HG03139 (cell line): ENCODE data around the gene PHYHIPL.

Experiments used
- ATAC-seq: cut with Tn5 transposase; IDR thresholded peaks from one replicate; pipeline ENCODE4 v1.9.1; 2021; ENCODE audit not compliant: unreplicated experiment

The PHYHIPL gene

DNA sequence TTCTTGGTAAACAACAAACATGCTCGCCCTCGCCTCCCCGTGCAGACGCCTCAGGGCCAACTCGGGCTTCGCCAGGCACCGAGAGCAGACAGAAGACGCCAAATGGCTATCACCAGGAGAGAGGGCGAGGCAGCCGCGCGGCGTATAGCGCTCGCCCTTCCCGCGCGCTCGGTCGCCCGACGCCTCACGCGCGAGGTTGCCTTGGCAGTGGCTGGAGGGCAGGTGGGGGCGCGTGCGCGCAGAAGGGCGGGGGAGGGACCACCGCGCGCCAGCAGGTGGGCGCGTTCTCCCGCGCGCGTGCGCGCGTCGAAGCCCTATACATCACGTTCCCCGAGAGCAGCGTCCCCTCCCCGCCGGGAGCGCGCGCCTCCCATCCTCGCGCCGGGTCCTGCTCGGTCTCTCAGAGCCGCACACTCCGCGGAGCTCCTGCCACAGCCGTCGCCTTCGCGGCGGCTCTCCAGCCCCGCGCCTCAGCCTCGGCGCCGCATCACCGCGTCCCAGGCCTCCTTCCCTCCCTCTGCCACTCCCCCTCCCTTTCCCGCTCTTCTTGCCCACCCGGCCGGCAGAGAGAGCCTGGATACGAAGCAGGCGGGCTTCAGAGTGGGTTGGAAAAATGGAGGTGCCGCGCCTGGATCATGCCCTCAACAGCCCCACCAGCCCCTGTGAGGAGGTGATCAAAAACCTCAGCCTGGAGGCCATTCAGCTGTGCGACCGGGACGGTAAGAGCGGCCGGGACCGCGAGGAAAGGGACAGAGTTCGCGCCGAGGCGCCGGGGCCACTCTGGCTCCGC is at the start of gene PHYHIPL:
Gene PHYHIPL, plus strand, starts transcription at position 403 of the 790 bp plus-strand sequence. Its CDS starts 211 bp downstream, at position 614.
- ATAC-seq = no peak

DNA sequence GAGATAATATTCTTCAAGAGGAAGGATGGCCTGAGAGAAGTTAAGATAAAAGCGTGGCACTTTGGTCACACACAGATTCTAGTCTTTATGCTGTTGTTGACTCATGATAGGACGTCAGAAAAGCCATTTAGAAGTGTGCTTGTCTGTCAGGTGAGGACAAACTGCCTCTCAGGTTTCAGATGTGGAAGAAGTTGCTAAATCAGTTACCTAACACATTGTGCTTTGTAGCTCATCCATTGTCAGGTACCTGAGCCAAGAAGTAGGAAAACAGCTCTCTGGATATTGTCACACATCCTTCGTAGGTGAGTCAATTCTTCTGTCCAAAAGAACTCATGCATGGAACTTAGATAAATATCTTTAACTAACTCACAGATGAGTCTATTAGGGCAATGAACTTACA is 49.5 kb upstream of the PHYHIPL start:
- no peak for ATAC-seq

DNA sequence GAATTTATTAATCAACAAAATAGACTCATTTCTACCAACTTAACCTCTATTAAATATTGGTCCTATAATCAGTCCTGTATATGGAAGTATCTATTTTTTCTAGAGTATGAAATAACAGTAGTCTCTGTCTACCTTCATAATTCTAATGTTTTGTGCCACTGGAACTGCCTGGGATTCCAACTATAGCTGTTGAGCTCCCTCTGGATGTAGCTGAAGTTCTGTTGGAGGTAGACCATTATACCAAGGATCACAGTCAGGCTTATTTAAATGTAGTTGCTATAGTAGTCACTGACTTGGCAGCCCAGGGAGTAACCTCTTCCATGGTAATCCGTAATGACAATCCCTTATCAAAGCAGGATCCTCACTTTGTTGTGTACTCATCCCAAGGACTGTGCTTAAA is 48.5 kb upstream of the PHYHIPL start:
- ATAC-seq = no peak

DNA sequence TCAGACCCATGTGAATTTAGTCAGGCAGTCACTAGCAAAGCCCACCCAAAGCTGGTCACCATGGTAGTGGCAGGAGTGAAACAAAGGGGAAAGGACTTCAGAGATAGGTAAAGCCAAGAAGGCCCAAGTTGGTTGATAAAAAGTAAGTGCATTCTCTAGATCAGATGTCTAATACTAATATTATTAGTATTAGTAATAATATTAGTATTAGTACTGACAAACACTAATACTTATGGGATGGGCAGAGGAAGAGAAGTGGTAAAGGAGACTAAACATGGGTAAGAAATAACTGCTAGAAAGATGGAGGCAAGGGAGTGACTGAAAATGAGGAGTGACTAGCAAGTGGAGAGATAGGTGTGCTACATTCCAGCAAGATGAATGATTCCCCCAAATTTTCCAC is 46.6 kb upstream of the PHYHIPL start:
- ATAC-seq = no peak

DNA sequence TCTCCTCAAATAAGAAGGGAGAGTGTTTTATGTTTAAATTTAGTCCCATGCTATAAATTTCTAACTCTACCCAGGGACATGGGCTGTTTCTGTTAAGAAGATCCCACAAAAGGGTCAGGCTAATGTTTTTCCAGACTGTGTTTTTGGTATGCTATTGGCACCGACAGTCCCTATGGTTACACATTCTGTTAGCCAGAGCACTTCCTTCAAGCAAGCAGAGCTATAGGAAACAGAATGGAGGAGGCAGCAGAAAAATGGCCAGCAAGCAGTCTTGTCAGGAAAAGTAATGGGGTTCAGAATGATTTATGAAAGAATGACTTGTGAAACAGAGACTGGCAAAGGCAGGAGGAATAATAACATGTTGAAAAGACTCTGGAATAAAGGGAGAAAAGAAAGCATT is 44.8 kb upstream of the PHYHIPL start:
- ATAC-seq = no peak

DNA sequence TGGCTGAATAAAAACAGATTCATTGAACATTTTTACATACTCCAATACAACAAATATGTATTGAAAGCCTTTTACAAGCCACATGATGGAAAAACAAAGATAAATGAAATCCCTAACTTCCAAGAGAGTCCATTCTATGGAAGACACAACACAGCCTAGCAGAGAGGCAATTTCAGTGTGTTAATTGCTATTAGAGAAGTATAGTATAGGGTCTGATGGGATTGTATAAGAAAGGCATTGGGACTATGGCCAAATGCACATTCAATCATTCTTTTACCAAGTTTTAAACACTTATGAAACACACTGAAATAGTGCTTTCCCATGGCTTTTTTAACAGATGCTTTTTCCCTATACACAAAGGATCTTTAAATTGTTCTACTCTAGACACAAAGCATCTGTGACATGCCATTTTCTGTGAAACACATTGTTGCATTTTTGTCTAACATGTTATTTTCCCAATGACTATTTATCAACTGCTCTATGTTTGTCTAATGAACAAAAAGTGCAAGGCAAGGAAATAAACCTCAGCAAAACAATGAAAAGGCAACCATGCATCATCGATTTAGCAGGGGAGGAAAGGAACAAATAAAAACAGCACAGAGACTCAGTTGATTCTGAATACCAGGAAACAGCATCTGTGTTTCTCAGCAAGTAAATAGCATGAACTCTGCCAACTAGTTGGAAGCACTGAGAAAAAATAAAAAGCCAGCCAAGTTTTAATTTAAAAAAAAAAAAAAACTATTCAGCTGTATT is 42.4 kb upstream of the PHYHIPL start:
- no peak for ATAC-seq

DNA sequence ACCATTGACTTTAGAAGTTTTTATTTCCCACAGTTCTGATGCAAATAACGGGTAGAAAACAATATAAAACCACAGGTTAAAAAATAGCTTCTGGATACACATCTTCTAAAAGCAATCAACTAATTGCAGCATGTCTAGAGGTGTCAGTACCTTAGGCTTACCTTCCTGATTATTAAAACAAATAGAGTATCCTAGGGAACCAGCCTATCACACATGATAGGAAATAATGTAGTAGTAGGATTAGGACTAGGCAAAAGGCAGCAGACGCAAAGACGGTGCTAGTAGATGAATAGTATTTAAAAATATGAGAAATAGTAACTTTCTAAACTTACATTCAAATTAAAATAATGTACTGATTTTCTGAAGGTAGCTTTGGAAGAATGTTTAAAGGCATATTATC is 41.7 kb upstream of the PHYHIPL start:
- ATAC-seq = no peak

DNA sequence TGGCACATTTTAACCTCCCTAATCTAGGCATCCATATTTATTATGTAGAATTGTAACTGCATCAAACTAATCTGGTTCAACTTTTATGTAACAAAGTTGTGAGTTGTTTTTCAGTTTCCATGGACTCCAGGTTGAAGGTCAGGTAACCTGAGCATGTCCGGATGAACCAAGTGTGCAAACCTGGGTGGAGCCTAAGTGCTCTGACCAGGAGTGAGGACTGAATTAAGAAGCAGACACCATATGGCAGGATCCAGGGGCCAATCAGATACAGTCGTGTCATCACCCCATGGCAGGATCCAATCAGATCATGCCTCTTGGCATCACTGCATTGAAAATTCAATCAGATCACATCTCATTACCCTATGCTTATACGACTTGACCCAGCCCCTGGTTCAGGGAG is 41.2 kb upstream of the PHYHIPL start:
- ATAC-seq = no peak

DNA sequence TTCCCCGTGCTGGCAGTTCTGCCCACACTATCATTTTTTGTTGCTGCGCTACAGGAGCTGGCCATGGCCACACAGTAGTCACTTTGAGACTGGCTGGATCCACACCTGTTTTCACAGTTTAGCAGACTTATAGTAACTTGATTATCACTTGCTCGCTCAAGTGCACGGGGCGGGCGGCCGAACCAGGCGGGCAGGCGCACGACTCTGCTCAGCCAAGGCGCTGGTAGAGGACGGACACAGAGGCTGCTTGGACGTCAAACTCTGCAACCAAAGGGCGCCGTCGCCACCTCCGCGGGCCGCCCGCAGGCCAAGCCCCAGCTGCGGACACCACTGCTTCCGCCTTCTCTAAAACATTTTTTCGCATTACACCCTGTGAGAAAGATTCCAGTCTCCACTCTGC is 38.4 kb upstream of the PHYHIPL start:
- no peak for ATAC-seq

DNA sequence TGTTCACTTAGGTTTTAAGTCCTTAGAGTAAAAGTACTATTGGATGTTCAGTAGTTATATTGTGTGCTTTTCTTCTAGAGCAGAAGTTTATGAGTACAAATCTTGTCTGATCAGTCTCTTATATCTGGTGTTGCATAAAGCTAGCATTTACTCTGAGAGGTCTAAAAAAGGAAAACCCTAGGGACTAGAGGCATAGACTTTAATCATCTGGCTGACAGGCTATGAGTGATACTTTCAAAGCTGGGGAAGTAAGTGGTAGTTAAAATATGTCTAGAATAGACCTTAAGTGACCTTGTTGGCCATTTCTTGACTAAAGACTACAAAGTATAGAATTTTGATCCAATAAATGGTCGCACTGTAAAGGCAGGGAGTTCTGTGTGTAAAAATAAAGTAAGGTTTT is 32.9 kb upstream of the PHYHIPL start:
- no peak for ATAC-seq

DNA sequence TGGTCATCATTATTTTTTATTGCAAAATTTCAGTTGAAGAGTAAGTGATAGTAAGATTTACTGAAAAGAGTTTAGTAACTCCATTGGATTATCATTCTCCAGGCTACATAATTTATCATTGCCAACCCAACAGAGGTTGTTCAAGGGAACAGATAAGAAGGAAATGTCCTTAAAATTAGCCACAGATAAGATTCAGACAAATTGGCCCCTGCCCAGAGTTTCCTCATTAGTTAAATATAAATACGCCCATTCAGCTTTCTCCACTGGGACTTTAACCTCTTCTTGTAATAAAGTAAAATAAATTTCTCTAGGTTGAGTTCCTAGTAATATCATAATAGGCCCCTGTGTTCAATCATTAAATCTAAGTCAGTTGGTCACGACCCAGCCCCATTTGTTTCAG is 27.7 kb upstream of the PHYHIPL start:
- ATAC-seq = no peak

DNA sequence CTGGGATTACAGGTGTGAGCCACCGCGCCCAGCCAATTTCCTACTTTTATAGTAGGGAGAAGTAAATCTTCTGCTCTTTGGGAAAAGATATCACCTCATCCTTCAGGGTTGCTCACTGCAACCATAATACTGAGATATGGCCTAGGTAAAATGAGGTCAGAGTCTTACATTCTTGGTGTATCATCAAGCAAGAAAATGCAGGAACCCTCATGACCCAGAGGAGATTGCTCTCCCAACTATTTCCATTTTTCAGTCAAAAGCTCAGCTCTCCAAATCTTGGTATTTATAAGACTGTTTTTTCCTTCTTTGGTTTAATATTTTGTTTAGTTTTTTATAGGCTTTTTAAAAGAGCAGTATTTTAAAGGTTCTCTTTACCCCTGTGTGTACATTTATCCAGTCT is 20.9 kb upstream of the PHYHIPL start:
- ATAC-seq = no peak

DNA sequence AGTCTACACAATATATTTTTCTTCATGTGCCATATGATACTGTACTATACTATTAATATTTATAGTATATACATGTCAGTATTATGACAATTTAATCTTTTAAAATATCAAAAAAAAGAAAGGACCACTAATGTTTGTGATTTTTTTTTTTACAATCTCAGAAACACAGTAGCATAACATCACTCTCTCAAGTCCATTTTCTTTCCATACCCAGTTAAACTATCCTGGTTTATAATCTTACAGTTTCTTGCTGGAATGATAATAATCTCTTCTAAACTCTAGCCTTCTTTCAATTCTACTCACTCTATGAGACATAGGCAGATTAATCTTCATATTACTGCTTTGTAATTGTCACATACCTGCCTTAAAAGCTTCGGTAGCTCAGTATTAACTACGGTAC is 8.9 kb upstream of the PHYHIPL start:
- ATAC-seq = no peak

DNA sequence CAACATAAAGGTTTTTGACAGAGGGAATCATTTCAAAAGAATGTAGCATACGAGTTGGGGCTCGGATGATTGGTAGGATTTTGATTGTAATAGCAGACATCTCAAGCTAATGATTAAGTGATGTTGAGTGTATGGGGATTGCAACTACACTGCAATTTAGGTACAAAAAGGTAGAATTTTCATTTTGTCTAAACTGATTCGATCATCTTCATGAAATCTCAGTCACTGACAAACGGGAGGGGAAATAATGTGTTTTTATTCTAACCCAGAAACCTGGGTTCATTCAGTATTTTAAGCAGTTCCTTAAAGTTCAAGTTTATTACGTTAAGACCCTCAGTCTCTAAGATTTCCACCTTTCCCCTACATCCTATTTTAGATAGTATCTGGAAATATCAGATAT is 3.9 kb upstream of the PHYHIPL start:
- ATAC-seq = no peak

DNA sequence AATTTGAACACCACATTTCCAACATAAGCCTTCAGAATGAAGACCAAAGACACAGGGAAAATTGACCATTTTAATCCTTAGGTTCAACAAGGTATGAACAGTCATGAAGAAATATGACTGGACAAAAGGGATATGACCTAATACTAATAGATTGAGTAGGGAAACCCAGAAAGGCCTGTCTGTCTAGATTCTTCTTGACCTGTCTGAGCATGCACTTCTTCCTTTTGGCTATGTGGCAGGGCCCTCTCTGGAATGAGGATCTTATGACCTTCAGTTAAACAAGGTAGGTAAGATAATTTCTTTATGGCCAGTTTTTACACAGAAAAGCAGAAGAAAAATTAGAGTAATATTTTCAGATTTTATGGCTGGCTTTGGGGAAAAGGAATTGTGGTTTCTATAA is 3.0 kb upstream of the PHYHIPL start:
- ATAC-seq = no peak

DNA sequence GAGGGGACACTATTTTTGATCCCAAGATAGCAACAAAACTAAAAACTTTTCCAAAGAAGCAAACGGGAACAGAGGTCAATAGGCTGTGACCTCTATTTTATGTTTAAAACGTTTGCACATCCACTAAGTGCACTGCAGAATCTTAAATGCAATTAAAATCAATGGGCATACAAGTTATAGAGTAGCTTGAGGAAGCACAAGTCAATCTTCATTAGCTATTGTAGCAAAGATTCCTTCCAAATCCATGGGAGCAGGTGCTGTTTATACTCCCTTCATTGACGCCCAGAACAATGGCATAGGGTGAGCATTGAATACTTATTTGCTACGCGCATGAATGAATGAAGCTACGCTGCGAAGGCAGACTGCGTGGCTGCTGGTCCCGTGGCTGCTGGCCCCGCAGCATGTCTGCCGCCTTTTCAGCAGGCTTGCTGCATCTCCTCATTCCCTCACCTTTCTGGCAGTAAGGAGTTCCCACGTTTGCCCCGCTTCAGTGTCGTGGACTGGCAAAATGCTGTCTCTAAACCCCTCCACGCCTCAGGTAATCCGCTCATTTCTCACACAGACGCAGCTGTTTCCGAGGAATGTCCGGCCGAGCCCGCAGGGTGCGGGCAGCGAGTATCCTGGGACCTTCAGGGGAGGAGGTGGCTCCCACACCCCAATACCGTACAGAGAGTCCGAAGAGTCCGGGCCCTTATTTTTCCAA is 754 bp upstream of the PHYHIPL start:
- no peak for ATAC-seq

DNA sequence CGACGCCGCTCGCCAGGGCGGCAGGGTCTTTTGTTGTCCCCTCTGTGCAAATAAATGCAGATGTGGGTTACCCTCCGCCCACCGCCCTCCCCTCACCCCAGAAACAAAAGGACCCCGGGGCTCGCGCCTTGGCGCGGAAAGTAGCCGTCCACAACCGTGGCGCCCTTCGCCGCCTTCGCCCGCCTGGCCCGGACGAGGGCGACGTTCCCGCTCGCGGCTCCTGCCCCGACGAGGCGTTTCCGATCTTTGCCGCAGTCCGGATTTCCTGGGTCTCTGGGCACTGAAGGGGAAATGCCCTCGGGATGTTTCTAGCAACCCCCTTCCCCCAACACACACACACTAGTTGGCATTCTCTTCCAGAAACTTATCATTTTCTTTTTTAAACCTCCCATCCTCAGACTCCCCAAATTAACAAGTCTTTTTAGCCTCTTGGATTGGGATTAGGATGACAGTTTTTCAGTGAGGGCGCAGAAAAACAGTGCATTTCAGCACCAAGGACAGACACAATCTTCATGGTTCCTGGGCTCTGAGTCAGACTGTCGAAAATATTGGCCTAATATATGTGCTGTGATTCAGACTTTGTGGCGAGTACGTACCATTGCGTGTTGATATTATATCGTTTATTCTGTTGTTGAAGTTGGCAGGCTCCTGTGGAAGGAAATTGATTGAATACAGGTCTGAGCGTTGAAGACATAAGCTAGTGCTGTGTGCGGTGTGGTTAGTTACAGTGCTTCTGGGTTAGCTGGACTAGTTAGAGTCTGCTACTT is 771 bp downstream of the PHYHIPL start:
- no peak for ATAC-seq

DNA sequence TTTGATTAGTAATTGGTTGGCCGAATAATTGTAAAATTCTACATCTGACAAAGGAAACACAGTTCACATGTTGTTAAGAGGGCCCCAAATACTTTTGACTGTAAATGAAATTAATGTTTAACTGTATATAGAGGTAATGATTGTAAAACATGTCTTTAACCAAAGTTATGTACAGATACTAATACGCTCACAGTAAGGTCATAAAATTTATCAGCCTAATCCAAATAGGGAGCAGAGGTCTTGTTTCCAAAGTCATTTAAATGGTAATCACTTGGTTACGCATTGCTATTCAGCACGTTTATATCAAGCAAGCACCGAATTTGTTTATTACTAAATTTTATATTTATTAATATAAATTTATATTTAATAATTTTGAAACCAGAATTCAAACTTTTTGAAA is 1.4 kb downstream of the PHYHIPL start:
- no peak for ATAC-seq

DNA sequence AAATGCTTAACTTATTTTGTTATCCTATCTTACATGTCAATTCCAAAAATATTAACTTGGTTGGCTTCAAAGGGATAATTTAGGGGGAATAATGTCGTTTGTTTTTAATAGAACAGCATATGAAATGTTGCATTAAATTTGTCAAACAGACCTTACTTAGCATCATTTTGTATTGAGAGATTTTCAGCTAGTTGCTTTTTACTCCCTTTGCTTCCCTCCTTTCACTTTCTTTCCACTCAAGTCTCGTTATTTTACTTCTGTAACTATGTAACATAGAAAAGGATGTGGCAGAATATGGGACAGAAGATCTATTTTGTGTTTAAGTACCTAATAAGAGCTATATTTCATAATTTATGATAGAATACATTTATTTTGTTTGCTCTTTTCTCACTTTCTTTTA is 2.6 kb downstream of the PHYHIPL start:
- no peak for ATAC-seq

DNA sequence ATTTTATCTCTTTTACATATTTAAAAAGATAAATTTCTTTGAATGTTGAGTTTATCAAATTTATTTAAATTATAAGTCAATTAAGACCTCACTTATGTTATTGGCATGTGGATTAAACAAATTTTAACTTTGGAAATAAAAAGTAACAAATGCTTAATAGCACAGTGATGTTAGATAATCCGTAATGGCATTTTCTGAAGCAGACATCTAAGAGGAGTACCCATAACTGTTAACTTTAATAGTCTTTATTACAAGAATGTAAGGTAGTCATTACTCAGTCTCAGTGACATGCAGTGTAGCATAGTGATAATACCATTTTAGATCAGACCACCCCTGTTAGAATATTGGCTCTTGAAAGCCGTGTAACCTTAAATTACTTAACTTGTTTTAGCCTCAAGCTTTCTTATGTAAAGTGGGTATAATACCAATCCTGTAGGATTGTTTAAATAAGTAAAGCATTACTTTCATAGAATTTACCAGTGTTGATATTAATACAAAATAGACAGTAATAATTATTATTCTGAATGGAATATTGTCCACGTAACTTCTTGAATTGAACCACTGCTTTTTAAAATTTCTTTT is 4.3 kb downstream of the PHYHIPL start:
- ATAC-seq = no peak

DNA sequence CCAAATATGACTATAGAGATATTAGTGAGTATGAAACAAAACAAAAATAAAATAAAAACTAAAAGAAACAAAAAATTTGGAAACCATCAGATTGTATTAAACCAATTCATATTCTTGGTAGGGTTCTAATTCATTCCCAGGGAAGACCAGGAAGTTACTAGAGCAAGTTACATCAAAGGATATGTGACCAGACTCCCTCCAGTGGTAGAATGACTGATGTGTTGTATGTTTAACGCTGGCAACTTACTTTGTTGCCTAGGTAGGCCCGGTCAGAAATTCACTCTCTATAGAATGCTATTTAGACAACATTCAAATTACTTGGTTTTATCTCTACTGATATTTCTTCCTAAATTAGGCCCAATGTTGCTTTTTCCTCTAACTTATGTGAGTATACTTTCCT is 5.2 kb downstream of the PHYHIPL start:
- no peak for ATAC-seq
